Tibial nerve (tissue), 4 donors: ENCODE measurements around the gene SSBP2. TPM values are rescaled to one million over a fixed set of nuclear protein-coding genes. Genes with fewer than 3 reads are reported as not detected.

Experiments used
- DNase-seq, 2 donors: peaks; one replicate each; pipeline ENCODE4 v3.0.0-alpha.2; 2019; ENCODE audit warnings: low spot score in 2 of 2
- H3K27ac ChIP-seq, 4 donors: fragments of 200-600 bp; sonication (generic) in 3 of 4; one replicate each; pipeline ENCODE4 v1.5.1; 2017 to 2019; ENCODE audit warnings: mild to moderate bottlenecking in 1 of 4
- H3K27me3 ChIP-seq, 2 donors: fragments of 200-600 bp; sonication (generic) in 1 of 2; one replicate each; pipeline versions ENCODE4 v1.5.1 to v1.6.0; 2017 to 2019
- H3K36me3 ChIP-seq, 3 donors: fragments of 200-600 bp; sonication (generic); one replicate each; pipeline ENCODE4 v1.5.1; 2018 to 2019
- H3K4me1 ChIP-seq, 4 donors: fragments of 200-600 bp; sonication (generic) in 3 of 4; one replicate each; pipeline ENCODE4 v1.5.1; 2017 to 2019
- H3K4me3 ChIP-seq, 4 donors: fragments of 200-600 bp; sonication (generic) in 3 of 4; one replicate each; pipeline ENCODE4 v1.5.1; 2017 to 2019; ENCODE audit warnings: mild to moderate bottlenecking in 1 of 4, moderate library complexity in 1 of 4
- H3K9me3 ChIP-seq, 4 donors: fragments of 200-600 bp; sonication (generic) in 3 of 4; one replicate each; pipeline ENCODE4 v1.5.1; 2017 to 2019
- CTCF ChIP-seq, 5 experiments: fragments of 200-600 bp in 3 of 5; fragments of 450-650 bp in 2 of 5; sonication (generic) in 3 of 5; IDR thresholded peaks; one replicate each; pipeline ENCODE4 v1.5.1; 2016 to 2019; ENCODE audit warnings: antibody characterized with exemption in 5 of 5, mild to moderate bottlenecking in 3 of 5, moderate library complexity in 2 of 5
- EP300 ChIP-seq, 2 donors: sonication (generic); formaldehyde crosslinking; IDR thresholded peaks; one replicate each; pipeline ENCODE4 v1.6.1; 2017; ENCODE audit warnings: antibody characterized with exemption in 2 of 2, mild to moderate bottlenecking in 1 of 2
- POLR2A ChIP-seq, 2 donors: fragments of 450-650 bp; IDR thresholded peaks; one replicate each; pipeline ENCODE4 v1.6.1; 2017; ENCODE audit warnings: antibody characterized with exemption in 2 of 2, mild to moderate bottlenecking in 2 of 2, moderate library complexity in 2 of 2
- WGBS, 2 donors: methylation state at CpG; one replicate each; pipeline ENCODE4 v1.1.5; 2018; 5-methylcytosine and 5-hydroxymethylcytosine counted together
- total RNA-seq, 4 donors: library from RNA; depleted of rRNA; stranded (reverse); fragments of >200 nt; gene quantifications; one replicate each; pipeline ENCODE4 v1.1.0, GENCODE V29; 2016

The SSBP2 gene
- total RNA-seq, 4 donors from 2014 or later: 62.6 to 95.1 (median 77.5) TPM

DNA sequence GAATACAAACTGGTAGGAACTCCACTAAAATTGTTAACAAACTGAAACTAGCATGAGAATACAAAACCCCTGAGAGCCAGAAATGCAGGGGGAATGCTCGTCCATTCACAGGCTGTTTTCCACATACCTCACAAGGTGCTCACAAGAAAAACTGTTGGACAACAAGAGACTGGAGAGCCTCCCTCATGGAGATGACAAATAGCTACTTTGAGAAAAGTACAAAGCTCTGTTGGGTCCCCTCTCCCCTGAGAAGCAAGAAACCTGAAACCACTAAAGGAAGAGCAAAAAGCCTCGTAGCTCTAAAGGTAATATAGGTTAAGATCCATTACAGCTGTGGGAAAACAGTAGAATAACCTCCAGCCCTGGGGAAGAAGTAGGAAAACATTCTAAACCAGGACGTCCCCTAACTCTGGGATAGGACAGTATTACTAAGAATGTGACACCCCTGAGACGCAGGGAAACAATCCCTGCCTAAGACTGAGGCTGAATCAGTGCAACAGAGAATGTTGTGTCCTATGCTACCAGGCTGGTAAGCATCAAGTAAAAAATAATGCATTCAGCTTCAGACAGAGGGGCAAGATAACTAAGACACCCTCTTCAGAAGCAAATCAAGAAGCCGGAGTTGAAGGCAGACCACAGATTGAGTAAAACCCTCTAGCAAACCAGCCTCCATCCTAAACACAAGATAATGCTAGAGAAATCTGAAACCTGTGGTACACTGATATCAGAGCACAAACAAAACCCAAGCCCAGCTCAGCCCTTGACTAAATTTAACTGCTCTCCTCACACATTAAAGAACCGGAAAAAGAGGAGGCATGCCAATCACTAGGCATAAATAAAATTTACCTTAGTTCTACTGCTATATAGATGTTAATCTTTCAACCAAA is 160.2 kb downstream of the SSBP2 start:
- peaks cover 0 to 15% (median 0%) of the 10 kb centered on the region in 3 donors for H3K36me3 ChIP-seq
- peaks cover 0 to 10% (median 3%) of the 10 kb centered on the region in 4 donors for H3K9me3 ChIP-seq
- TF ChIP-seq EP300 (IDR thresholded peaks at IDR 0.05) (no peak), POLR2A (IDR thresholded peaks at IDR 0.05) (no peak), CTCF (IDR thresholded peaks at IDR 0.05) (no peak)
- DNase-seq: no peak
- H3K27ac ChIP-seq: no peak overlapping the region
- H3K4me1 ChIP-seq: no peaks in the 10 kb centered on the region
- H3K27me3 ChIP-seq: no peaks in the 10 kb centered on the region
- no peak overlapping the region for H3K4me3 ChIP-seq
- 84 to 89% methylated on average over 6 of the region's 6 CpGs for WGBS, 2 donors

DNA sequence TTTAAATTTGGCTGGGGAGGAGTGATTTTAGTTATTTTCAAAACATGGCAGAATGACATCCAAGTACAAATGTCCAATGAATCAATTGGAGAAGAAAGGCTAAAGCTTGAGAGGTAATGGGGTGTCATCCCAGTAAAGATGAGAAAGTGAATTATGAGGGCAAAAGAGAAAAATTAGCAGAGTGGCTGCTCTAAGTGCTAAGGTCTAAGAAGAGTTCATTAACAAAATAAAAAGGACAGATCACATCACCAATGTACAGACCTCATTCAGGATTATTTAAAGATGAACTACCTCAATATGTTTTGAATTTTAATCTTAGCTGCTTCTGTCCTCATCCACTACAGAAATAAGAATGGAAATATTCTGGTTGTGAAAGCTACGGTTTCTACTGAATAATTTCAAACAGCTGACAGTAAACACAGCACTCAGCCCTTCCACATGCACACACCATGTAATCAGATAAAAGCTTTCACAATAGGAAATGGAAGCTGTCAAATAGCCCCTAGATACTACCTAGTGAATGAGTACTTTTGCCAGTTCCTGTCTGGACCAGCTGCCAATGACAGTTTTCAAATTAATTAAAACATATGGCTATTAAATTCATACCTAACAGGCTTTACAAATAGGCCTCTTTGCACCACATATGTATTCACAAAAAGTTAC is 171.5 kb downstream of the SSBP2 start:
- TF ChIP-seq EP300 (IDR thresholded peaks at IDR 0.05) (no peak), POLR2A (IDR thresholded peaks at IDR 0.05) (no peak), CTCF (IDR thresholded peaks at IDR 0.05) (no peak)
- Histone ChIP-seq H3K9me3 (peaks cover 0 to 8% (median 0%) of the 10 kb centered on the region in 4 donors), H3K4me3 (no peak overlapping the region), H3K36me3 (peaks cover 0 to 7% (median 0%) of the 10 kb centered on the region in 3 donors), H3K27ac (peak overlapping the region in 1 of 4 donors; percentile 15), H3K27me3 (no peaks in the 10 kb centered on the region), H3K4me1 (peaks cover 0 to 23% (median 0%) of the 10 kb centered on the region in 4 donors)
- 29 to 32% methylated on average over 1 of the region's 1 CpG for WGBS, 2 donors
- no peak for DNase-seq

- 75 to 81% methylated on average over 3 of the region's 3 CpGs for WGBS, 2 donors
- DNase-seq: no peak
- H3K27me3 ChIP-seq: no peaks in the 10 kb centered on the region
- H3K4me1 ChIP-seq: peaks cover 0 to 25% (median 3%) of the 10 kb centered on the region in 4 donors
- H3K27ac ChIP-seq: no peak overlapping the region
- no peak overlapping the region for H3K4me3 ChIP-seq
- peaks cover 0 to 18% (median 0%) of the 10 kb centered on the region in 3 donors for H3K36me3 ChIP-seq
- TF ChIP-seq EP300 (IDR thresholded peaks at IDR 0.05) (no peak), POLR2A (IDR thresholded peaks at IDR 0.05) (no peak), CTCF (IDR thresholded peaks at IDR 0.05) (no peak)
- peaks cover 0 to 9% (median 0%) of the 10 kb centered on the region in 4 donors for H3K9me3 ChIP-seq
Measured at GRCh38 chr5:81577091-81577490, 173.8 kb downstream of the SSBP2 start.

DNA sequence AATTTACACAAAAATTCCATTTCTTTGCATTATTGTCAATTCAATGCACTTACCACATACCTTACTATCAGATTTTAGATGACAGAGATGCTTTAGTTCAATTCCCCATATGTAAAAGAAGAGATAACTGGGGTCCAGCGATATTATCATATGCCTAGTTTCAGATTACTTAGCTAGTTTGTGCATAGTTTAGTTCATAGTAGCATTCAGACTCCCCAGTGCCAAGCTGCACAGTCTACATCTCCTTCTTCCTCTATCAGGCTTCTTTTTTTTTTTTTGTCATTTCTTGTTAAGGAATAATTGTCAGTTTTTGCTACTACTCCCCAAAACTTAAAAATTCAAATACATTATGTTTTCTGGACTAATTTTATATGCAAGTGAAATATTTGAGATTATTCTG is 175.0 kb downstream of the SSBP2 start:
- Histone ChIP-seq H3K4me1 (peaks cover 0 to 35% (median 9%) of the 10 kb centered on the region in 4 donors), H3K36me3 (peaks cover 0 to 18% (median 0%) of the 10 kb centered on the region in 3 donors), H3K9me3 (peaks cover 0 to 9% (median 0%) of the 10 kb centered on the region in 4 donors), H3K27ac (no peak overlapping the region), H3K27me3 (no peaks in the 10 kb centered on the region), H3K4me3 (no peak overlapping the region)
- 94 to 95% methylated on average over 1 of the region's 1 CpG for WGBS, 2 donors
- no peak for DNase-seq
- TF ChIP-seq POLR2A (IDR thresholded peaks at IDR 0.05) (no peak), CTCF (IDR thresholded peaks at IDR 0.05) (no peak), EP300 (IDR thresholded peaks at IDR 0.05) (no peak)

GRCh38 chr5:81572201-81572600 is 178.7 kb downstream of the SSBP2 start:
- Histone ChIP-seq H3K4me1 (peaks cover 0 to 20% (median 9%) of the 10 kb centered on the region in 4 donors), H3K4me3 (no peak overlapping the region), H3K9me3 (peaks cover 0 to 13% (median 0%) of the 10 kb centered on the region in 4 donors), H3K27ac (no peak overlapping the region), H3K36me3 (peaks cover 0 to 29% (median 0%) of the 10 kb centered on the region in 3 donors), H3K27me3 (no peaks in the 10 kb centered on the region)
- no peak for DNase-seq
- TF ChIP-seq CTCF (IDR thresholded peaks at IDR 0.05): no peak
- no peak for TF ChIP-seq POLR2A (IDR thresholded peaks at IDR 0.05)
- TF ChIP-seq EP300 (IDR thresholded peaks at IDR 0.05): no peak
